AG04450 (cell line): ENCODE data around the gene MALSU1. TPM values are rescaled to one million over a fixed set of nuclear protein-coding genes. Genes with fewer than 3 reads are reported as not detected.

Experiments
- CTCF ChIA-PET: fragments of 300-600, 350-600 bp; formaldehyde crosslinking; extraction: SDS; loops from one replicate; lab custom pipeline; 2022; ENCODE audit warnings: antibody characterized with exemption, inconsistent platforms; lab: Charles Lee
- POLR2A ChIA-PET: fragments of 350-600 bp; formaldehyde crosslinking; extraction: SDS; loops from one replicate; lab custom pipeline; 2021; ENCODE audit warnings: antibody characterized with exemption, inconsistent platforms; lab: Yijun Ruan, JAX
- DNase-seq: peaks from one replicate; pipeline ENCODE4 v3.0.0-alpha.2; 2011; ENCODE audit warnings: low read depth, low spot score
- H3K27ac ChIP-seq: one replicate; pipeline ENCODE4 v1.5.1; 2012; ENCODE audit warnings: low read depth, low read length, control low read depth
- H3K27me3 ChIP-seq: one replicate; pipeline ENCODE4 v1.6.0; 2012; ENCODE audit warnings: low read length; ENCODE audit not compliant: control insufficient read depth, insufficient read depth
- H3K4me3 ChIP-seq: 2 replicates; pipeline ENCODE4 v1.5.1; 2011; ENCODE audit warnings: mild to moderate bottlenecking, low read depth, low read length, control low read depth
- H3K9me3 ChIP-seq: 2 replicates; pipeline ENCODE4 v1.5.1; 2012; ENCODE audit warnings: low read length; ENCODE audit not compliant: control insufficient read depth, insufficient read depth
- polyA plus RNA-seq: library from polyadenylated mRNA; depleted of rRNA; stranded (reverse); fragments of >200 nt; gene quantifications from 2 replicates; pipeline ENCODE4 v1.2.3, GENCODE V29; 2011
- TF ChIP-seq, protein P1 (sequence below): IDR thresholded peaks from 2 replicates; pipeline ENCODE4 v1.5.1; 2011; ENCODE audit warnings: low read depth, low read length, control low read depth, inconsistent platforms

MALSU1 gene
- polyA plus RNA-seq, 1 experiment: 82.2 TPM

DNA sequence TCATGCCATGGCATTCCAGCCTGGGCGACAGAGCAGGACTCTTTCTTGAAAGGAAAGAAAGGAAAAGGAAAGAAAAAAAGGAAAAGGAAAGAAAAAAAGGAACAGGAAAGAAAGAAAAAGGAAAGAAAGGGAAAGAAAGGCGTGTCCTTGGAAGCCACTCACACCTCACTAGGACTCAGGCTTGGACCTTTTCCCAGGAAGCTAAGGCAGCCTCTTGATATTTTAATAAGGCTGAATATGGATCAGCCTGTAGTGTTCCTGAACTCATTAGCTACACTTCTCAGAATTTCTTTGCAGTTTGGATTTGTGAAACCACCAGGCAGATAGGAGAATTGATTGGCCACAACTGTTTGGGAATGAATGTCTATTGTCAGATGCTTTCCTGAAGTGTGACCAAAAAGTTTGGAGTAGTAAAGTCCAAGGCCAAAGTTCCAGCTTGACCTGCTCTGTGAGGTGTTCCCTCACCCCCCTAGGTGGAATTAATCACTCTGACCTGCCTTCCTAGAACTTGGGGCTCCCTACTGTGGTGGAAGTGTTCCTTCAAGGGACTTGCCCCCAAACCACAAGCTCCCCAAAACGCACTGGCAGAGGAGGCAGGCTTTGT, 7.1 kb upstream of the MALSU1 start:
- no peaks in the 10 kb centered on the region for H3K27me3 ChIP-seq
- H3K9me3 ChIP-seq: no peaks in the 10 kb centered on the region
- H3K27ac ChIP-seq: no peak overlapping the region
- H3K4me3 ChIP-seq: no peak overlapping the region
- TF ChIP-seq, protein P1, sequence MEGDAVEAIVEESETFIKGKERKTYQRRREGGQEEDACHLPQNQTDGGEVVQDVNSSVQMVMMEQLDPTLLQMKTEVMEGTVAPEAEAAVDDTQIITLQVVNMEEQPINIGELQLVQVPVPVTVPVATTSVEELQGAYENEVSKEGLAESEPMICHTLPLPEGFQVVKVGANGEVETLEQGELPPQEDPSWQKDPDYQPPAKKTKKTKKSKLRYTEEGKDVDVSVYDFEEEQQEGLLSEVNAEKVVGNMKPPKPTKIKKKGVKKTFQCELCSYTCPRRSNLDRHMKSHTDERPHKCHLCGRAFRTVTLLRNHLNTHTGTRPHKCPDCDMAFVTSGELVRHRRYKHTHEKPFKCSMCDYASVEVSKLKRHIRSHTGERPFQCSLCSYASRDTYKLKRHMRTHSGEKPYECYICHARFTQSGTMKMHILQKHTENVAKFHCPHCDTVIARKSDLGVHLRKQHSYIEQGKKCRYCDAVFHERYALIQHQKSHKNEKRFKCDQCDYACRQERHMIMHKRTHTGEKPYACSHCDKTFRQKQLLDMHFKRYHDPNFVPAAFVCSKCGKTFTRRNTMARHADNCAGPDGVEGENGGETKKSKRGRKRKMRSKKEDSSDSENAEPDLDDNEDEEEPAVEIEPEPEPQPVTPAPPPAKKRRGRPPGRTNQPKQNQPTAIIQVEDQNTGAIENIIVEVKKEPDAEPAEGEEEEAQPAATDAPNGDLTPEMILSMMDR: no peak
- CTCF ChIA-PET: interaction anchor here (0.9 to 1.5 kb wide), 2 partner anchors 15 to 19 kb away, joined by 3 to 5 read pairs; no protein-coding TSS in a partner anchor
- no peak for DNase-seq
- POLR2A ChIA-PET: no interaction called here

DNA sequence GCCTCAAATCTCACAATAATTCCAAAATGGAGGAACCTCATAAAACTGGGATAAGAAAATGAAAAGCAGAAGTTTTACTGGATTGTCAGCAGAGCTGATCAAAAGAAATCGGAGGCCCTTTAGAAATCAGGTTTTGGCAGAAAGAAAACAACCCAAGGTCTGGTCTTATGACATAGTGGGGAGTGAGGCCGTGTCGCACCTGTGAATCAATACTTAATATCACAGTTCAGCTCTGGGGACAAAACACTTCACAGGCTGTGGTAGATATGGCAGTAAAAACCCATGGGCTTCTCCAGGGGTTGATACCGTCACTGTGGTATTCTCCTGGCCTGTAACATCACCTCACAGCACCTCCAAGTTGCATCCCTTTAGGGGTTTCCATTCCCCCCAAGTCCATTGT, 6.5 kb upstream of the MALSU1 start:
- no peak overlapping the region for H3K4me3 ChIP-seq
- ChIA-PET POLR2A (no interaction called here), CTCF (interaction anchor here (0.9 kb wide), 1 partner anchor 16 kb away, joined by 3 read pairs; no protein-coding TSS in a partner anchor)
- H3K9me3 ChIP-seq: no peaks in the 10 kb centered on the region
- TF ChIP-seq, protein P1: no peak
- H3K27ac ChIP-seq: no peak overlapping the region
- no peak for DNase-seq
- no peaks in the 10 kb centered on the region for H3K27me3 ChIP-seq

DNA sequence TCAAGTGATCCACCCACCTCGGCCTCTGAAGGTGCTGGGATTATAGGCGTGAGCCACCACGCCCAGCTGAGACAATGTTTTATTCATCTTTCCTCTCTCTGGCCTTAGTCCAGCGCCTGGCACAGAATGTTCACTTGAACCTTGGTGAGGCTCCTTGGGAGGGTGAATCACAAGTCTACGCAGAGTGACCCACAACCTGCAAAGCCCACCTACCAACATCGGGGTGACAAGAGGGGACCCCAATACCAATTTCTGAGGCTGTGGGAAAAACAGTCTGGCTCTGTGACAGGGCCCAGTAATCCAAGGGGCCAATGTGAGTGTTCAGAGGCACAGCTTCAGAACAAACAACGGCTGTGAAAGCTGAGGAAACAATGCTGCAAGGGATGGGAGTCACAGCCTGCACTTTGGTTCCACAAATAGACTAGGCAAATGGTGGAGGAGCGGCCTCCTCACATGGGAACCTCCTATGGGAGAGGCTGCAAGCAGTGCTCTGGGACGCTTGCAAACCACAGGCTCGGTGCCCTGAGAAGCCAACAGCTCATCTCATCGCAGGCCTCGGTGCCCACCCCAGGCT, 5.6 kb upstream of the MALSU1 start:
- Histone ChIP-seq H3K4me3 (no peak overlapping the region), H3K27me3 (no peaks in the 10 kb centered on the region), H3K27ac (no peak overlapping the region), H3K9me3 (no peaks in the 10 kb centered on the region)
- no peak for DNase-seq
- TF ChIP-seq, protein P1: no peak
- CTCF ChIA-PET: interaction anchor here (0.6 to 2.0 kb wide), 3 partner anchors 17 to 208 kb away, joined by 3 to 10 read pairs (median 4); no protein-coding TSS in a partner anchor
- POLR2A ChIA-PET: no interaction called here

DNA sequence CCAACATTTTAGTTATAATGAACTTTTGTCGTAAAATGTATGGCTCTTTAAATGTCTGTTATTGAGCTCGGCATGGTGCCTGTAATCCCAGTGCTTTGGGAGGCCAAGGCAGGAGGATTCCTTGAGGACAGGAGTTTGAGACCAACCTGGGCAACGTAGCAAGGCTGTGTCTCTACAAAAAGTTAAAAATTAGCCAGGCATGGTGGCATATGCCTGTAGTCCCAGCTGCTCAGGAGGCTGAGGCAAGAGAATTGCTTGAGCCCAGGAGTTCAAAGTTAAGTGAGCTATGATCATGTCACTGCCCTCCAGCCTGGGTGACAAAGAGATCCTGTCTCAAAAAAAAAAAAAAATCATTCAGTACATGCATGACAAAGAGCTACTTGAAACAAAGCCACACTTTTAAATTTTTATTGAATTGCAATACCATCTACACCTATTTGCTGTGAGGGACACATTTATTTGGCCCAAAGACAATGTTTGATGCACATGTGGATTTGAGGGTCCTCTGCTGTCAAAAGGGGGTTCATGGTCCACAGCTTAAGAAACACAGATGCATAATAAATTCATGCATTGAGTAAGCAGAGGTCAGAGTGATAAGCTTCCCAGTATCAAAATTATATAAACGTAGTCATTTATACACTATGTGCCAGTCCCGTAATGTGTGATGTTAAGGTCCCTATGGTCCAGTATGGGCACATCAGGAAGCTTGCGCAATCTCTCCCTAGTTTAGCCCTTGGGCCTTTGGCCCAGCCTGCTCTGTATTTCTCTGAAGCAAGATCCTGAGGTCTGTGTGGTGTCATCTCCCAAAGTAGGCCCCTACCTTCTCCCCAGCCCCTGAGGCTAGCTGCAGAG, 4.4 kb upstream of the MALSU1 start:
- Histone ChIP-seq H3K27ac (no peak overlapping the region), H3K4me3 (no peak overlapping the region), H3K27me3 (no peaks in the 10 kb centered on the region), H3K9me3 (no peaks in the 10 kb centered on the region; the same call in 1 of the 2 replicates)
- POLR2A ChIA-PET: no interaction called here
- DNase-seq: no peak
- CTCF ChIA-PET: interaction anchor here (2.0 to 2.4 kb wide), 2 partner anchors 18 to 32 kb away, joined by 6 to 10 read pairs; no protein-coding TSS in a partner anchor
- TF ChIP-seq, protein P1: no peak
